HUES64 (cell line): ENCODE measurements around the gene SH3BP5L.

Experiments
- H3K27ac ChIP-seq: 2 replicates; pipeline ENCODE4 v1.7.0; 2013; ENCODE audit warnings: low read depth, low read length, inconsistent platforms
- H3K27me3 ChIP-seq: 2 replicates; pipeline ENCODE4 v1.6.1; 2013; ENCODE audit warnings: mild to moderate bottlenecking, low read length; ENCODE audit not compliant: insufficient read depth
- H3K36me3 ChIP-seq: 2 replicates; pipeline ENCODE4 v1.6.1; 2013; ENCODE audit warnings: mild to moderate bottlenecking, low read length; ENCODE audit not compliant: insufficient read depth
- H3K4me1 ChIP-seq: 2 replicates; pipeline ENCODE4 v1.6.1; 2013; ENCODE audit warnings: mild to moderate bottlenecking, low read length, moderate library complexity; ENCODE audit not compliant: insufficient read depth
- H3K4me3 ChIP-seq: 2 replicates; pipeline ENCODE4 v1.5.1; 2013; ENCODE audit warnings: mild to moderate bottlenecking, low read length, moderate library complexity
- H3K9ac ChIP-seq: 2 replicates; pipeline ENCODE4 v1.6.1; 2013; ENCODE audit warnings: mild to moderate bottlenecking, low read depth, low read length
- H3K9me3 ChIP-seq: 2 replicates; pipeline ENCODE4 v1.6.1; 2013; ENCODE audit warnings: low read depth, low read length; ENCODE audit not compliant: insufficient read depth
- WGBS: fragments of 150-250, 120-280 bp; methylation state at CpG from one replicate; pipeline ENCODE4 v1.1.7; 2013; ENCODE audit warnings: missing lambda C conversion rate; 5-methylcytosine and 5-hydroxymethylcytosine counted together

Gene SH3BP5L

GRCh38 chr1:248850536-248851251 lies 25.0 kb upstream of the SH3BP5L start:
- Histone ChIP-seq H3K4me1 (no peaks in the 10 kb centered on the region), H3K9me3 (no peaks in the 10 kb centered on the region), H3K27ac (no peak overlapping the region), H3K4me3 (no peak overlapping the region), H3K27me3 (no peaks in the 10 kb centered on the region), H3K36me3 (peaks cover 95% of the 10 kb centered on the region), H3K9ac (no peak overlapping the region)
- WGBS = 94% methylated on average over 10 of the region's 10 CpGs

- Histone ChIP-seq H3K4me3 (no peak overlapping the region), H3K27ac (no peak overlapping the region), H3K9me3 (no peaks in the 10 kb centered on the region), H3K27me3 (no peaks in the 10 kb centered on the region), H3K4me1 (no peaks in the 10 kb centered on the region), H3K36me3 (peaks cover 95% of the 10 kb centered on the region), H3K9ac (no peak overlapping the region)
- 95% methylated on average over 9 of the region's 9 CpGs for WGBS
Observed at GRCh38 chr1:248850124-248850523, 24.4 kb upstream of the SH3BP5L start.

GRCh38 chr1:248849637-248850036 lies 23.9 kb upstream of the SH3BP5L start:
- H3K36me3 ChIP-seq = peaks cover 95% of the 10 kb centered on the region
- H3K4me3 ChIP-seq = no peak overlapping the region
- no peaks in the 10 kb centered on the region for H3K27me3 ChIP-seq
- H3K9ac ChIP-seq = no peak overlapping the region
- WGBS = 94% methylated on average over 3 of the region's 3 CpGs
- H3K9me3 ChIP-seq = no peaks in the 10 kb centered on the region
- no peaks in the 10 kb centered on the region for H3K4me1 ChIP-seq
- H3K27ac ChIP-seq = no peak overlapping the region

DNA sequence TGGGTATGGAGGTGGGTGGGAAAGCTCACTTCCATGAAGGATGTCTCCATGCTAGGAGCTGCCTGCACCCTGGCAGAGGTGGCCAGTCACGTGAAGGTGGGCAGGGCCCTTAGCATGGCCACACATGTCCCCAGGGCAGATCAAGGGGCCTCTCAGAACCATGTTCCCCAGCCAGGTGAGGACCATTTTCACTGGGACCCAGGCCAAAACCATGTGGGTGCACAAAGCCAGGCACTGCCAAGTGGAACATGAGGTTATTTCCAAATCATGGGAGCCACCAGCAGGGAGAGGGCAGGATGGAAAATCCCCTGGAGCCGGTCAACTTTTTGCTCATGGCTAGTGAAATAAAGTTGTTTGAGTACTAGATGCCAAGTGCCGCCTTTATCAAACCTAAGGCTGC lies 23.4 kb upstream of the SH3BP5L start:
- Histone ChIP-seq H3K27ac (no peak overlapping the region), H3K27me3 (no peaks in the 10 kb centered on the region), H3K36me3 (peaks cover 95% of the 10 kb centered on the region), H3K9me3 (no peaks in the 10 kb centered on the region), H3K4me3 (no peak overlapping the region), H3K4me1 (no peaks in the 10 kb centered on the region), H3K9ac (no peak overlapping the region)
- WGBS = 89% methylated on average over 3 of the region's 3 CpGs

GRCh38 chr1:248848602-248849001 lies 22.9 kb upstream of the SH3BP5L start:
- Histone ChIP-seq H3K4me1 (no peaks in the 10 kb centered on the region), H3K27me3 (no peaks in the 10 kb centered on the region), H3K9ac (no peak overlapping the region), H3K27ac (no peak overlapping the region), H3K36me3 (peaks cover 89% of the 10 kb centered on the region), H3K9me3 (no peaks in the 10 kb centered on the region), H3K4me3 (no peak overlapping the region)
- WGBS = 91% methylated on average over 8 of the region's 8 CpGs

- Histone ChIP-seq H3K27me3 (no peaks in the 10 kb centered on the region), H3K36me3 (peaks cover 84% of the 10 kb centered on the region), H3K27ac (no peak overlapping the region), H3K4me1 (no peaks in the 10 kb centered on the region), H3K9ac (no peak overlapping the region), H3K9me3 (no peaks in the 10 kb centered on the region), H3K4me3 (no peak overlapping the region)
- WGBS = 97% methylated on average over 72 of the region's 72 CpGs
Observed at GRCh38 chr1:248847956-248848561, 22.3 kb upstream of the SH3BP5L start.

- 97% methylated on average over 76 of the region's 76 CpGs for WGBS
- no peak overlapping the region for H3K4me3 ChIP-seq
- H3K36me3 ChIP-seq = peaks cover 77% of the 10 kb centered on the region
- H3K9ac ChIP-seq = no peak overlapping the region
- no peaks in the 10 kb centered on the region for H3K27me3 ChIP-seq
- H3K27ac ChIP-seq = no peak overlapping the region
- no peaks in the 10 kb centered on the region for H3K4me1 ChIP-seq
- H3K9me3 ChIP-seq = no peaks in the 10 kb centered on the region
Observed at GRCh38 chr1:248847181-248847955, 21.7 kb upstream of the SH3BP5L start.

DNA sequence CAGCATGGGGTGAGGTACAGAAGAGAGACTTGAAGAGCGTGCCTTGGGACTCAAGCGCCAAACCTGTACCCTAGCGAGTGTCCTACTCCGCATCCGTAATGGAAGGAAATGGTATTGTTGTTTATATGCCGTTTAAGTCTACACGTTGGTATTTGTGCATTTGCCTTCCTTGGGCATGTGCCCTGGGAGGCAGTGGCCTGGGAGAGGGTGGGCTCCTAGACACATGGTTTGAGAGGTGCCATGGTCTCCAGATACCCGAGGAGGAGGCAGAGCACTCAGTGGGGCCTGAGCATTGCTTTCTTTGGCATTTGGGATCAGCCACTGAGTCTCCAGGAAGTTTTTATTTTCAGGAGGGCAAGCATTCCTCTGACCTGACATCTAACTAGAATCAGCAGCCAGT lies 18.8 kb upstream of the SH3BP5L start:
- H3K4me3 ChIP-seq = no peak overlapping the region
- no peak overlapping the region for H3K9ac ChIP-seq
- no peaks in the 10 kb centered on the region for H3K9me3 ChIP-seq
- WGBS = 96% methylated on average over 8 of the region's 8 CpGs
- H3K4me1 ChIP-seq = no peaks in the 10 kb centered on the region
- H3K36me3 ChIP-seq = peaks cover 52% of the 10 kb centered on the region
- no peaks in the 10 kb centered on the region for H3K27me3 ChIP-seq
- no peak overlapping the region for H3K27ac ChIP-seq

- H3K27ac ChIP-seq = no peak overlapping the region
- WGBS = 93% methylated on average over 3 of the region's 3 CpGs
- peaks cover 44% of the 10 kb centered on the region for H3K36me3 ChIP-seq
- H3K9me3 ChIP-seq = no peaks in the 10 kb centered on the region
- no peaks in the 10 kb centered on the region for H3K27me3 ChIP-seq
- H3K4me3 ChIP-seq = no peak overlapping the region
- H3K4me1 ChIP-seq = no peaks in the 10 kb centered on the region
- H3K9ac ChIP-seq = no peak overlapping the region
Observed at GRCh38 chr1:248843687-248844086, 18.0 kb upstream of the SH3BP5L start.

- peaks cover 35% of the 10 kb centered on the region for H3K36me3 ChIP-seq
- 93% methylated on average over 8 of the region's 8 CpGs for WGBS
- H3K9ac ChIP-seq = no peak overlapping the region
- H3K4me3 ChIP-seq = no peak overlapping the region
- no peak overlapping the region for H3K27ac ChIP-seq
- H3K9me3 ChIP-seq = no peaks in the 10 kb centered on the region
- H3K4me1 ChIP-seq = no peaks in the 10 kb centered on the region
- no peaks in the 10 kb centered on the region for H3K27me3 ChIP-seq
Observed at GRCh38 chr1:248842781-248843331, 17.1 kb upstream of the SH3BP5L start.
